K562 (cell line): Measurements from ENCODE around the gene ARHGEF33. TPM values are rescaled to one million over a fixed set of nuclear protein-coding genes. Genes with fewer than 3 reads are reported as not detected.

Experiments used
- ATAC-seq: fragments of 200-7000 bp; cut with Tn5 transposase; 3 replicates; pipeline ENCODE4 v1.9.1; 2020; ENCODE audit warnings: moderate library complexity
- BruUV-seq: library from RNA; stranded (reverse); fragments of 400-500 nt; replicated peaks from 2 replicates; lab custom pipeline; 2021; lab: Mats Ljungman, UMichigan
- CTCF ChIA-PET: fragments of 300-600 bp; formaldehyde crosslinking; extraction: SDS; loops from one replicate; lab custom pipeline; 2021; ENCODE audit warnings: low intra/inter-chr PET ratio; lab: Yijun Ruan, JAX
- POLR2A ChIA-PET: fragments of 300-600, 350-650 bp; sonication (Branson Sonifier 250); formaldehyde crosslinking; extraction: SDS; loops from one replicate; lab custom pipeline; 2021; ENCODE audit warnings: antibody characterized with exemption, inconsistent platforms; lab: Yijun Ruan, JAX
- DNase-seq, 4 experiments: peaks; one replicate each; pipeline versions ENCODE4 v3.0.0 to v3.0.0-alpha.2; 2011 to 2018; ENCODE audit warnings: low spot score in 3 of 4, mixed read lengths in 3 of 4; ENCODE audit errors: extremely low read depth in 1 of 4
- FAIRE-seq: peaks from 2 replicates; lab custom pipeline; 2011; peaks lifted over from hg19 to GRCh38; lab: Jason Lieb, UNC
- H2AFZ ChIP-seq: 2 replicates; pipeline ENCODE4 v1.6.0; 2011; ENCODE audit warnings: low read depth, low read length, control low read depth, inconsistent platforms
- H3K27ac ChIP-seq: fragments of 200-600 bp; 3 replicates; pipeline ENCODE4 v1.8.0; 2011; ENCODE audit warnings: low read depth, mild to moderate bottlenecking, control low read depth, inconsistent platforms, low read length, moderate library complexity, mixed read lengths; ENCODE audit errors: extremely low read depth
- H3K27me3 ChIP-seq, 2 experiments: fragments of 300-600 bp in 1 of 2; 2 replicates in 1 of 2; 3 replicates in 1 of 2; pipeline versions ENCODE4 v1.6.0 to v1.8.0; 2011; ENCODE audit warnings: inconsistent platforms in 2 of 2, low read length in 2 of 2, mild to moderate bottlenecking in 1 of 2, mixed read lengths in 1 of 2, moderate library complexity in 1 of 2; ENCODE audit not compliant: control insufficient read depth in 2 of 2, insufficient read depth in 2 of 2
- H3K36me3 ChIP-seq: fragments of 300-600 bp; 3 replicates; pipeline ENCODE4 v1.8.0; 2011; ENCODE audit warnings: mild to moderate bottlenecking, low read length, inconsistent platforms; ENCODE audit not compliant: control insufficient read depth, insufficient read depth
- H3K4me1 ChIP-seq, 2 experiments: fragments of 200-600 bp in 1 of 2; replicated peaks in 1 of 2; 2 replicates in 1 of 2; 3 replicates in 1 of 2; pipeline versions ENCODE4 v1.5.1 to v1.8.0; 2011; ENCODE audit warnings: inconsistent platforms in 2 of 2, low read length in 2 of 2, mild to moderate bottlenecking in 1 of 2, mixed read lengths in 1 of 2, moderate library complexity in 1 of 2; ENCODE audit not compliant: control insufficient read depth in 2 of 2, insufficient read depth in 2 of 2
- H3K4me2 ChIP-seq: 2 replicates; pipeline ENCODE4 v1.6.1; 2011; ENCODE audit warnings: low read length, control low read depth, inconsistent platforms, mixed read lengths; ENCODE audit not compliant: insufficient read depth
- H3K4me3 ChIP-seq: fragments of 200-600 bp; sonication (generic), shearing (Covaris generic); 2 replicates; pipeline ENCODE4 v1.5.1; 2016; ENCODE audit warnings: control low read depth, inconsistent platforms
- H3K79me2 ChIP-seq: fragments of 200-600 bp; 3 replicates; pipeline ENCODE4 v1.8.0; 2011; ENCODE audit warnings: low read length, inconsistent platforms; ENCODE audit not compliant: control insufficient read depth, insufficient read depth
- H3K9ac ChIP-seq, 2 experiments: 2 replicates each; pipeline versions ENCODE4 v1.6.0 to v1.6.1; 2011; ENCODE audit warnings: low read depth in 2 of 2, low read length in 2 of 2, control low read depth in 1 of 2, inconsistent platforms in 1 of 2, mild to moderate bottlenecking in 1 of 2, mixed read lengths in 1 of 2; ENCODE audit not compliant: insufficient read depth in 1 of 2
- H3K9me1 ChIP-seq: one replicate; pipeline ENCODE4 v1.6.0; 2011; ENCODE audit warnings: inconsistent platforms, mild to moderate bottlenecking, low read length, moderate library complexity; ENCODE audit not compliant: control insufficient read depth, insufficient read depth
- H3K9me3 ChIP-seq: replicated peaks from 2 replicates; pipeline ENCODE4 v1.5.1; 2011; ENCODE audit warnings: low read depth, low read length, inconsistent platforms; ENCODE audit not compliant: control insufficient read depth, insufficient read depth
- H4K20me1 ChIP-seq: replicated peaks from 2 replicates; pipeline ENCODE4 v1.6.1; 2011; ENCODE audit warnings: low read length, inconsistent platforms, mixed read lengths; ENCODE audit not compliant: control insufficient read depth, insufficient read depth
- FUS ChIP-seq: fragments of 200-400 bp; formaldehyde crosslinking; optimal IDR thresholded peaks from 2 replicates; pipeline ENCODE3; 2017; ENCODE audit warnings: low read depth, low read length
- HNRNPK ChIP-seq: fragments of 200-400 bp; formaldehyde crosslinking; IDR thresholded peaks from one replicate; pipeline ENCODE4 v1.6.1; 2018; ENCODE audit warnings: mild to moderate bottlenecking, low read depth, low read length; ENCODE audit not compliant: poor library complexity, severe bottlenecking
- KHSRP ChIP-seq: fragments of 450-650 bp; IDR thresholded peaks from 2 replicates; pipeline ENCODE4 v1.6.1; 2017
- LARP7 ChIP-seq: fragments of 450-650 bp; IDR thresholded peaks from 2 replicates; pipeline ENCODE4 v1.6.1; 2016
- NR2C2 ChIP-seq, 2 experiments: fragments of 200-800 bp in 1 of 2; sonication (Bioruptor generic) in 1 of 2; sonication (generic) in 1 of 2; formaldehyde crosslinking in 1 of 2; IDR thresholded peaks; 2 replicates each; pipeline versions ENCODE4 v1.6.1 to v1.8.0; 2016 to 2022; ENCODE audit warnings: mild to moderate bottlenecking in 1 of 2, missing compliant biosample characterization in 1 of 2, missing genetic modification characterization in 1 of 2, missing genetic modification reagents in 1 of 2
- RBM22 ChIP-seq: fragments of 200-400 bp; formaldehyde crosslinking; IDR thresholded peaks from 2 replicates; pipeline ENCODE4 v1.6.1; 2018; ENCODE audit warnings: low read length, low read depth; ENCODE audit not compliant: poor library complexity, severe bottlenecking
- TAF9B ChIP-seq: fragments of 450-650 bp; IDR thresholded peaks from 2 replicates; pipeline ENCODE4 v1.6.1; 2018; ENCODE audit warnings: mild to moderate bottlenecking; ENCODE audit not compliant: partially characterized antibody
- ZNF717 ChIP-seq: fragments of 250-450 bp; sonication (Bioruptor Pico); IDR thresholded peaks from 2 replicates; pipeline ENCODE4 v1.5.0; 2021
- WGBS: fragments of 100-300 bp; shearing (Covaris generic); methylation state at CpG from one replicate; pipeline ENCODE4 v1.1.6; 2016; ENCODE audit warnings: low coverage, mixed read lengths; ENCODE audit not compliant: insufficient coverage; ENCODE audit errors: missing lambda C conversion rate; 5-methylcytosine and 5-hydroxymethylcytosine counted together
- in situ Hi-C: fragments of 300-500 bp; cut with MboI; formaldehyde crosslinking; loops from 4 replicates; pipeline ENCODE4 v1.15.0; 2018; ENCODE audit warnings: inconsistent platforms, mixed read lengths
- intact Hi-C: fragments of 100-400 bp; cut with micrococcal nuclease; formaldehyde crosslinking; loops from 2 replicates; pipeline ENCODE4 v1.14.2; 2022
- polyA plus RNA-seq, 8 experiments: library from polyadenylated mRNA; depleted of rRNA in 4 of 8; stranded (reverse) in 5 of 8; unstranded in 3 of 8; fragments of >200 nt; fragmentation: Nextera tagmentation in 2 of 8; fragmentation: Illumina TruSeq in 1 of 8; extraction: Ambion mirVana in 2 of 8; extraction: Trizol in 1 of 8; gene quantifications; 2 replicates each; pipeline versions ENCODE4 v1.2.1 to v1.2.3, GENCODE V29; 2011 to 2014; ENCODE audit warnings: inconsistent platforms in 1 of 8, missing spikeins in 1 of 8
- total RNA-seq, 7 experiments: library from RNA; depleted of rRNA in 6 of 7; stranded (reverse); fragments of >200 nt in 6 of 7; fragmentation: Illumina TruSeq in 2 of 7; extraction: Trizol in 2 of 7; gene quantifications; 2 replicates each; pipeline versions ENCODE4 v1.2.1 to v1.2.3, GENCODE V29; 2011 to 2021; ENCODE audit warnings: low replicate concordance in 1 of 7
- TF ChIP-seq, protein P1 (sequence below), 2 experiments: fragments of 450-650 bp; IDR thresholded peaks; 2 replicates each; pipeline ENCODE4 v1.6.1; 2016; ENCODE audit warnings: mild to moderate bottlenecking in 2 of 2, borderline replicate concordance in 1 of 2, low read depth in 1 of 2, moderate library complexity in 1 of 2
- TF ChIP-seq, protein P2 (sequence below): fragments of 250-450 bp; sonication (Bioruptor Pico); IDR thresholded peaks from 2 replicates; pipeline ENCODE4 v1.5.0; 2021; ENCODE audit warnings: mild to moderate bottlenecking, borderline replicate concordance

The ARHGEF33 gene
- total and polyA plus RNA-seq, 9 of the 15 experiments (the other 6 are each of a cell fraction or from before 2014, with no cell fraction given) = 0.01 to 0.08 (median 0.03) TPM; not detected in 5

DNA sequence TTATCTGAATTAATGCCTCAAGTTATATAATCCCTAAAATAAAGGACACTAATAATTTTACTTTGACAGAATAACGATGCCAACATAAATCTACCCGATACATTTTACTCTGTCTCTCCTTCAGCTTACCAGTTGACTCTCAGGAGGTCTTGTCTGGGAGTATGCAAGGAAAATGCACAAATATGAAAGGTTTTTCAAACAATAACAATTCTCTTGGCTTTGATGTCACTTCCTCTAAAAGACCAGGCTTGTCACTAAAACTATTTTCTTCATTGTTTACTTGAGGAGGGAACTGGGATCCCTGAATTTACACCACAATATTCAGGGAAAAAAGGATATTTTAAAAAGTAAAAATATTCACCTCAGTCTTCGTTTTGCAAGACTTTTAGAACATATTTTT, 134.0 kb downstream of the ARHGEF33 start:
- DNase-seq (no peak), ATAC-seq (no peak), FAIRE-seq (no peak)
- ChIA-PET POLR2A (no interaction called here), CTCF (no interaction called here)
- no peaks in the 10 kb centered on the region for H3K79me2 ChIP-seq
- H3K4me1 ChIP-seq = no peaks in the 10 kb centered on the region
- H3K9me1 ChIP-seq = no peaks in the 10 kb centered on the region
- H4K20me1 ChIP-seq = no peaks in the 10 kb centered on the region
- BruUV-seq = no TSS peak
- in situ Hi-C loops = no loop called here
- intact Hi-C loops = no loop called here
- peaks cover 30% of the 10 kb centered on the region for H3K36me3 ChIP-seq
- no peaks in the 10 kb centered on the region for H3K9me3 ChIP-seq
- H3K4me3 ChIP-seq = no peak overlapping the region
- no peak overlapping the region for H3K9ac ChIP-seq
- H3K27ac ChIP-seq = no peak overlapping the region
- H2AFZ ChIP-seq = no peak overlapping the region
- no peaks in the 10 kb centered on the region for H3K27me3 ChIP-seq
- H3K4me2 ChIP-seq = no peak overlapping the region
- 73% methylated on average over 3 of the region's 3 CpGs for WGBS
- no peak for TF ChIP-seq KHSRP
- no peak for TF ChIP-seq LARP7
- TF ChIP-seq, protein P1, sequence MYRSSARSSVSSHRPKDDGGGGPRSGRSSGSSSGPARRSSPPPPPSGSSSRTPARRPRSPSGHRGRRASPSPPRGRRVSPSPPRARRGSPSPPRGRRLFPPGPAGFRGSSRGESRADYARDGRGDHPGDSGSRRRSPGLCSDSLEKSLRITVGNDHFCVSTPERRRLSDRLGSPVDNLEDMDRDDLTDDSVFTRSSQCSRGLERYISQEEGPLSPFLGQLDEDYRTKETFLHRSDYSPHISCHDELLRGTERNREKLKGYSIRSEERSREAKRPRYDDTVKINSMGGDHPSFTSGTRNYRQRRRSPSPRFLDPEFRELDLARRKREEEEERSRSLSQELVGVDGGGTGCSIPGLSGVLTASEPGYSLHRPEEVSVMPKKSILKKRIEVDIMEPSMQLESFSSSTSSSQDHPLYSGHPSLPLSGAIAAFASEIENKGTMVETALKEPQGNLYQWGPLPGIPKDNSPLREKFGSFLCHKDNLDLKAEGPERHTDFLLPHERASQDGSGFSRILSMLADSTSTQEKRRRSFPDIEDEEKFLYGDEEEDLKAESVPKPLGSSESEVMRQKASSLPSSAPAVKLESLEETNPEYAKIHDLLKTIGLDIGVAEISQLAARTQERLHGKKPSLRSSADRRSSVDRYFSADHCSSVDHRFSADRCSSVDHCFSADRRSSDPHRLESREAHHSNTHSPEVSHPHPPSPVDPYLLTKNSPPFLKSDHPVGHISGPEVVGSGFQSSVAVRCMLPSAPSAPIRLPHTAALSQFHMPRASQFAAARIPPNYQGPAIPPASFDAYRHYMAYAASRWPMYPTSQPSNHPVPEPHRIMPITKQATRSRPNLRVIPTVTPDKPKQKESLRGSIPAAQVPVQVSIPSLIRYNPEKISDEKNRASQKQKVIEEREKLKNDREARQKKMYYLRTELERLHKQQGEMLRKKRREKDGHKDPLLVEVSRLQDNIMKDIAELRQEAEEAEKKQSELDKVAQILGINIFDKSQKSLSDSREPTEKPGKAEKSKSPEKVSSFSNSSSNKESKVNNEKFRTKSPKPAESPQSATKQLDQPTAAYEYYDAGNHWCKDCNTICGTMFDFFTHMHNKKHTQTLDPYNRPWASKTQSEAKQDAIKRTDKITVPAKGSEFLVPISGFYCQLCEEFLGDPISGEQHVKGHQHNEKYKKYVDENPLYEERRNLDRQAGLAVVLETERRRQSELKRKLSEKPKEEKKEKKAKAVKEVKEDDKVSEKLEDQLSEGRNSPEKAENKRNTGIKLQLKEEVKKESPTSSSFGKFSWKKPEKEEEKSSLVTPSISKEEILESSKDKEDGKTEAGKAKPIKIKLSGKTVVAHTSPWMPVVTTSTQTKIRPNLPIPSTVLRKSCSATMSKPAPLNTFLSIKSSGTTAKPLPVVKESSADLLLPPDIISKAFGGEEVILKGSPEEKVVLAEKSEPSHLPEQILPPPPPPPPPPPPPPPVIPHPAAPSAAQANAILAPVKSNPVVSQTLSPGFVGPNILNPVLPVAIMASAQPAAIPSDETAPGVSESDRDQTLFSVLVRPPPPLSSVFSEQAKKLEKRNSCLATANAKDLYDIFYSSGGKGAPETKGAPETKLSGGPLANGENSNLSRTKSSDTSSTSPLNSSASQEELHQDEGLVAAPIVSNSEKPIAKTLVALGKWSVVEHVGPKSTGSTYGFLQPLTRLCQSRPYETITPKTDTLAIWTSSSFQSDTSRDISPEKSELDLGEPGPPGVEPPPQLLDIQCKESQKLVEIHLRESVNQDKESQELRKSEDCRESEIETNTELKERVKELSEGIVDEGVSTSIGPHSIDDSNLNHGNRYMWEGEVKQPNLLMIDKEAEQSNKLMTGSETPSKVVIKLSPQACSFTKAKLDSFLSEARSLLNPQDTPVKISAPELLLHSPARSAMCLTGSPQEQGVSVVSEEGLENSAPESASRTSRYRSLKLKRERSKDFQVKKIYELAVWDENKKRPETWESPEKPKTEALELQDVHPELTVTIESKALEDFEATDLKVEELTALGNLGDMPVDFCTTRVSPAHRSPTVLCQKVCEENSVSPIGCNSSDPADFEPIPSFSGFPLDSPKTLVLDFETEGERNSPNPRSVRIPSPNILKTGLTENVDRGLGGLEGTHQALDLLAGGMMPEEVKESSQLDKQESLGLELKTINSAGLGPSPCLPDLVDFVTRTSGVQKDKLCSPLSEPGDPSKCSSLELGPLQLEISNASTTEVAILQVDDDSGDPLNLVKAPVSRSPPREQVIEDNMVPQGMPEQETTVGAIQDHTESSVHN (IDR thresholded peaks at IDR 0.05; ENCODE audit: borderline replicate concordance in 1 of 2, low read depth in 1 of 2) = no peak
- no peak for TF ChIP-seq HNRNPK
- TF ChIP-seq NR2C2 (CRISPR knock-in tag; IDR thresholded peaks at IDR 0.05) = no peak
- TF ChIP-seq NR2C2 (tag; IDR thresholded peaks at IDR 0.05) = no peak
- TF ChIP-seq FUS = no peak
- TF ChIP-seq ZNF717 = no peak
- no peak for TF ChIP-seq TAF9B
- TF ChIP-seq RBM22 = no peak
- TF ChIP-seq, protein P2, sequence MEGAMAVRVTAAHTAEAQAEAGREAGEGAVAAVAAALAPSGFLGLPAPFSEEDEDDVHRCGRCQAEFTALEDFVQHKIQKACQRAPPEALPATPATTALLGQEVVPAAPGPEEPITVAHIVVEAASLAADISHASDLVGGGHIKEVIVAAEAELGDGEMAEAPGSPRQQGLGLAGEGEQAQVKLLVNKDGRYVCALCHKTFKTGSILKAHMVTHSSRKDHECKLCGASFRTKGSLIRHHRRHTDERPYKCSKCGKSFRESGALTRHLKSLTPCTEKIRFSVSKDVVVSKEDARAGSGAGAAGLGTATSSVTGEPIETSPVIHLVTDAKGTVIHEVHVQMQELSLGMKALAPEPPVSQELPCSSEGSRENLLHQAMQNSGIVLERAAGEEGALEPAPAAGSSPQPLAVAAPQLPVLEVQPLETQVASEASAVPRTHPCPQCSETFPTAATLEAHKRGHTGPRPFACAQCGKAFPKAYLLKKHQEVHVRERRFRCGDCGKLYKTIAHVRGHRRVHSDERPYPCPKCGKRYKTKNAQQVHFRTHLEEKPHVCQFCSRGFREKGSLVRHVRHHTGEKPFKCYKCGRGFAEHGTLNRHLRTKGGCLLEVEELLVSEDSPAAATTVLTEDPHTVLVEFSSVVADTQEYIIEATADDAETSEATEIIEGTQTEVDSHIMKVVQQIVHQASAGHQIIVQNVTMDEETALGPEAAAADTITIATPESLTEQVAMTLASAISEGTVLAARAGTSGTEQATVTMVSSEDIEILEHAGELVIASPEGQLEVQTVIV (CRISPR knock-in tag) = no peak
